Skeletal muscle satellite cell (primary cell): ENCODE measurements around the gene ADCY7.
"Not testable (repeated sequence)": the region's sequence is repeated elsewhere in the genome, so short reads cannot be mapped to it uniquely, and the experiment has no call there.

Experiments
- H3K27me3 ChIP-seq: 2 replicates; pipeline ENCODE4 v1.7.0; 2013; ENCODE audit warnings: low read length; ENCODE audit not compliant: control insufficient read depth, insufficient read depth
- H3K36me3 ChIP-seq: 2 replicates; pipeline ENCODE4 v1.7.0; 2013; ENCODE audit warnings: mild to moderate bottlenecking, control low read depth, low read length; ENCODE audit not compliant: insufficient read depth
- H3K4me1 ChIP-seq: 2 replicates; pipeline ENCODE4 v1.7.0; 2013; ENCODE audit warnings: low read length; ENCODE audit not compliant: control insufficient read depth, insufficient read depth
- H3K4me2 ChIP-seq: 2 replicates; pipeline ENCODE4 v1.7.0; 2013; ENCODE audit warnings: mild to moderate bottlenecking, low read length
- H3K4me3 ChIP-seq: 2 replicates; pipeline ENCODE4 v1.7.0; 2013; ENCODE audit warnings: low read length
- H3K9ac ChIP-seq: 2 replicates; pipeline ENCODE4 v1.7.0; 2013; ENCODE audit warnings: mild to moderate bottlenecking, low read depth, low read length, moderate library complexity
- H3K9me3 ChIP-seq: replicated peaks from 2 replicates; pipeline ENCODE4 v1.7.0; 2013; ENCODE audit warnings: mild to moderate bottlenecking, control low read depth, low read length

ADCY7 gene

DNA sequence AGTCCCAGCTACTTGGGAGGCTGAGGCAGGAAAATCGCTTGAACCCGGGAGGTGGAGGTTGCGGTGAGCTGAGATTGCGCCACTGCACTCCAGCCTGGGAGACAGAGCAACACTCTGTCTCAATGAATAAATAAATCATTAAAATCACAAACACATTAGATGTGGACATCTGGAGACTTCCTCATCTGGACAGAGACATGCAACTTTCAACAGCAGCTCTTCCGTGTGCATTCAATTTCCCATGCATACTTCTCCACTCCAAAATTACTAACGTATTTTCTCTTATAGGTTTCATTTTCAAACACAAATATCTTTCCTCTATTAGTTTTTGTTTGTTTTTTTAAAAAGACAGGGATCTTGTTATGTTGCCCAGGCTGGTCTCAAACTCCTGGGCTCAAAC lies 23.3 kb upstream of the ADCY7 start:
- not testable (repeated sequence) for H3K27me3 ChIP-seq, H3K36me3 ChIP-seq, H3K9ac ChIP-seq, H3K4me3 ChIP-seq, H3K9me3 ChIP-seq, H3K4me2 ChIP-seq
- peaks cover 30% of the 10 kb centered on the region for H3K4me1 ChIP-seq

DNA sequence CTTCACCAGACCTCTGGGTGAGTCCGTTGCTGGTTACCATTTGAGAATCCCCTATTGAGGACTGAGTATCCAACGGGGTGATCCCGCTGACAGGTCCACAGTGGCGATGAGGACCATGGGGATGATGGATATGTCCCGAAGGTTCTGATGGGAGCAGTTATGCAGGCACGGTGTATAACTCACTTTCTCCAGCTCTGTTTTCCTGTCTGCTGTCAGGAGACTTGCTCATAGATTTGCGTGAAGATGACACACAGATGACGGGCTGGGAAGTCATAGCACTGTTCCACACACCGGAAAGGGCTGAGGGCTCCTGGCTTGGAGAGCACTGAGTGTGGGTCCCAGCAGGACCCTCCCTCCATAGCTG lies 22.2 kb upstream of the ADCY7 start:
- H3K27me3 ChIP-seq = no peaks in the 10 kb centered on the region
- H3K4me1 ChIP-seq = peaks cover 40% of the 10 kb centered on the region
- no peaks in the 10 kb centered on the region for H3K9me3 ChIP-seq
- no peak overlapping the region for H3K4me3 ChIP-seq
- H3K4me2 ChIP-seq = peak overlapping the region; percentile 91
- peak overlapping the region; percentile 80 for H3K9ac ChIP-seq
- H3K36me3 ChIP-seq = no peaks in the 10 kb centered on the region

DNA sequence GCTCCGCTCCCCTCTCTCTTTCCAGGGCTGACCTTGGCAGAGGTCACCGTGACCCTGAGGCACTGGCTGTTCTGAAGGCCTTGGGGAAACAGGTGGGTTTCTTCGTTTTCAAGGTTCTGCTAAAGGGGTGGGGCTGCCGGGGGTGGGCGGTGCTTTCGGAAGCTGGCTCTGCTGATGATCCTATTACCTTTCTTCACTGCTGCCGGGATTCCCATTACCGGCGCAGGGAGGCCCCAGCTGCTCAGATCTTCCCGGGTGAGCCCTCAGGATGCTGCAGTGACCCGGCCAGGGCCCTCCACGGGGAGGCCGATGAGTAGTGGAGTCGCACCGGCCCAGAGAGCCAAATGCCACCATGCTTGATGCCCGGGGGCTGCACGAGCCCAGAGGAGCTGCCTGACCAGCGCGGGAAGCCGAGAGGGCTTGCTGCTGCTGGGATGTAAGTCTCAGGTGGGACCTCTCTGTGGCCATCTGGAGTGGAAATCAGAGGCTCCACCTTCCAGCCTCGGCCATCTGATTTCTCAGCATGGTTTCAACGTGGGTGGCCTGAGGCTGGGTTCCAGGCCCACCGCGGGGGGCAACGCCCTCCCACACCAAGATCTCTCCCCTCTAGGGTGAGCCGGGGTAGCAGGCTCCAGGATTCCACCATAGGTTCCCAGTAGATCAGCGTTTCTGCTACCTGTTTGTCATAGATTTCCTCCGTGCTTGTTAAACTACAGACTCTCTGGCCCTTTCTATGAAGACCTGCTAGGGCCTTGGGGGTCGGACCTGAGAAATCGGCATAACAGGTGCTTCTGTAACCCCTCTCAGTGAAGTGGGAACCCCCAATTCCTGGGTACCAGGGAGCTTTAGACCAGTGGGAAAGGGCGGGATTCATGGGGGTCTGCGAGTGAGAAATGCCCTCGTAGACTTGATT lies 21.6 kb upstream of the ADCY7 start:
- Histone ChIP-seq H3K36me3 (no peaks in the 10 kb centered on the region), H3K4me2 (peak overlapping the region; percentile 91), H3K4me3 (peak overlapping the region; percentile 73), H3K9ac (peak overlapping the region; percentile 80), H3K4me1 (peaks cover 44% of the 10 kb centered on the region), H3K27me3 (no peaks in the 10 kb centered on the region), H3K9me3 (no peaks in the 10 kb centered on the region)

DNA sequence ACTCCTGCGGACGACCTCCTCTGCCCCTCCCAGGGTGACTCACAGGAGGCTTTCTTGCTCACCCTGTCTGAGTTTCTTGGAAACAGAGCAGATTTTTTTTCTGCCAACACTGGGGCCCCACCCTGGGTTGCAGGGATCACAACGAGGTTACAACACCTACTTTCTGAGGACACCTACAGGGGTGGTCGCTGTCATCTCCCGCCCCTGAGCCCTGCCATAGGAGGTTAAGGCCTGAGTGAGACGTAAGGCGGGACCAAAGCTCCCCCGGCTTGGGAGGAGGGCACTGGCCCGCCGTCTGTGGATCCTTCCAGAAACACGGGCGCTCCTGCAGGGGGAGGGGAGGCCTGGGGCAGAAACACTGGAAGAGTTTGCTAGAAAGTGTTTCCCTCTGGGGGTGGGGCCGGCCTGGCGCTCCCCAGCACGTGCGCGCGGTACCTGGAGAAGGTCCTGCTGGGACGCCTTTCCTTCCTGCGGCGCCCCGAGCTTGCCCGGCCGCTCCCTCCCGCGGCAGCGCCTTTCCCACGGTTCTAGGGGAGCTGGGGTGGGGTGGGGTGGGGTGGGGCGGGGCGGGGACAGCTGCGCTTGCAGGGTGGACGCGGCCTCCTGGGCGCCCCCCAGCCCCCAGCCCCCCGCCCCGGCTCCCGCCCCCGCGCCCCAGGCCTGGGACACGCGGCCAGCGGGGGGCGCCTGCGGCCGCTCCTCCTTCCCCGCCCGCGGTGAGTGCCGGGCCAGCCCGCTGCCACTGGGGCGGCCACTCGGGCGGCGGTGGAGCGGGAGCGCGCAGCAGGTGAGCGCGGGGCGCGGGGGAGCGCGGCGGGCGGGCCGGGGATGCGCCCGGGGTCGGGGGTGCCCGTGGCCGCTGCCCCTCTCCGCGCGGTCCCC lies 20.7 kb upstream of the ADCY7 start:
- Histone ChIP-seq H3K9ac (peak overlapping the region; percentile 94), H3K36me3 (no peaks in the 10 kb centered on the region), H3K4me2 (peak overlapping the region; percentile 91), H3K9me3 (no peaks in the 10 kb centered on the region), H3K4me3 (peak overlapping the region; percentile 88), H3K4me1 (peaks cover 51% of the 10 kb centered on the region), H3K27me3 (no peaks in the 10 kb centered on the region)

DNA sequence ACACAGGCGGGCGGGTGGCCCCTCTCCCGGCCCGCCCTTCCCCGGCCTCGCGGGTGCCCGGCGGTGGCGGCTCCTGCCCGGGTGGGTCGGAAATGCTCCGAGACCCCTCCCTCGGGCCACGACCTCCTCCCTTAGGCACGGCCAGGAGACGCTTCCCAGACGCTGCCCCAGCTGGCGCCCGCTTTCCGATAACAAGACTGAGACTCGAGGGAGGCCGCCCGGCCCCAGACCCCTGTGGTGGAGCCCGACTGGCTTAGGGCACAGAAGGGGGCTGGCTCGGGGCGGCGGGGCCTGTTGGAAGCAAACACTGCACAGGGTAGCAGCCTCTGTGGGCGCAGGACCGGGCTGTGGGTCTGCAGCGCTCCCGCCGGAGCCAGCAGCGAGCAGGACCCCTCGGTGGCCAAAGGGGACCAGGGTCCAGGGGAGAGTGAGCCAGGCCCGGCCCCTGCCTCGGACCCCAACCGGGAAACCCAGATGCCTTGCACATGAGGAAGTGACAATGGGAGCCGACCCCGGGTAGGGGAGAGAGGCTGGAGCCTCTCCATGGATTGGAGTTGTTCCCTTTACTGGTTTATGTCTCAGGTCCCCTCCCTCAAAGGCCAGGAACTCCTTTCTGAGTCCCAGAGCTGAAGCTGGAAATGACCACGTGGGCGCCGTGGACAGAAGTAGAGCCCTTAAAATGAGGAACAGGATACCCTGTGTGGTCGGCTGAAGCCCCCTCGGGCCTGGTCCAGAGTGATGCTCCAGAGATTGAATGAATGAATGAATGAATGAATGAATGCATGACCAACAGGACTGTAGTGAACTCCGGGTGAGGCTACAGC lies 19.8 kb upstream of the ADCY7 start:
- peak overlapping the region; percentile 88 for H3K4me3 ChIP-seq
- peak overlapping the region; percentile 84 for H3K4me2 ChIP-seq
- no peaks in the 10 kb centered on the region for H3K36me3 ChIP-seq
- peaks cover 56% of the 10 kb centered on the region for H3K4me1 ChIP-seq
- peak overlapping the region; percentile 94 for H3K9ac ChIP-seq
- no peaks in the 10 kb centered on the region for H3K9me3 ChIP-seq
- no peaks in the 10 kb centered on the region for H3K27me3 ChIP-seq

DNA sequence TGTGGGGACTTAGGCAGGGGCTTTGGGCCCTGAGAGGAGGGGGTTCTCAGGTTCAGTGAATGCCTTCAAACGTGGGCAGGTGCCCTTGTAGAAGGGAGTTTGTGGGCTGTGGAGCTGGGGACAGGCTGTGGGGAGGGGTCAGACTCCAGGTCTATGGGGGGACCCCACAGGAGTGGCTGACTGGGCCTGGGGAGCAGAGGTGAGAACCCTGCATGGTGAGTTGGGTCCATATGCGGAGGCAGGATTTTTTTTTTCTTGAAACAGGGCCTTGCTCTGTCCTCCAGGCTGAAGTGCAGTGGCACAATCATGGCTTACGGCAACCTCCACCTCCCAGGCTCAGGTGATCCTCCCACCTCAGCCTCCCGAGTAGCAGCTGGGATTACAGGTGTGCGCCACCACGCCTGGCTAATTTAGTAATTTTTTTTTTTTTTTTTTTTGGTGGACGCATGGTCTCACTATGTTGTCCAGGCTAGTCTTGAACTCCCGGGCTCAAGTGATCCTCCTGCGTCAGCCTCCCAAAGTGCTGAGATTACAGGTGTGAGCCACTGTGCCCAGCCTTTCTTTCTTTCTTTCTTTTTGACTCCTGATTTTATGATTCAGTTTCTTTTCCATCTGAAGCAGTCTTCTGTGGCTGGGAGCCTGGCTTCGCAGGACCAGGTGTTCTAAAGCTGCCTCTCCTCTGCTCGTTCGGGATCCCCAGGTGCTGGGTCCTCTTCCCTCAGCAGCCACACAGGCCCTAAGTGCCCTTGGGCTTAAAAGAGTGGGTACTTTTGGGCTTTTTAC lies 19.0 kb upstream of the ADCY7 start:
- H3K9ac ChIP-seq = peak overlapping the region; percentile 94
- peaks cover 64% of the 10 kb centered on the region for H3K4me1 ChIP-seq
- no peaks in the 10 kb centered on the region for H3K36me3 ChIP-seq
- H3K4me2 ChIP-seq = peak overlapping the region; percentile 84
- peak overlapping the region; percentile 88 for H3K4me3 ChIP-seq
- H3K27me3 ChIP-seq = no peaks in the 10 kb centered on the region
- H3K9me3 ChIP-seq = no peaks in the 10 kb centered on the region

DNA sequence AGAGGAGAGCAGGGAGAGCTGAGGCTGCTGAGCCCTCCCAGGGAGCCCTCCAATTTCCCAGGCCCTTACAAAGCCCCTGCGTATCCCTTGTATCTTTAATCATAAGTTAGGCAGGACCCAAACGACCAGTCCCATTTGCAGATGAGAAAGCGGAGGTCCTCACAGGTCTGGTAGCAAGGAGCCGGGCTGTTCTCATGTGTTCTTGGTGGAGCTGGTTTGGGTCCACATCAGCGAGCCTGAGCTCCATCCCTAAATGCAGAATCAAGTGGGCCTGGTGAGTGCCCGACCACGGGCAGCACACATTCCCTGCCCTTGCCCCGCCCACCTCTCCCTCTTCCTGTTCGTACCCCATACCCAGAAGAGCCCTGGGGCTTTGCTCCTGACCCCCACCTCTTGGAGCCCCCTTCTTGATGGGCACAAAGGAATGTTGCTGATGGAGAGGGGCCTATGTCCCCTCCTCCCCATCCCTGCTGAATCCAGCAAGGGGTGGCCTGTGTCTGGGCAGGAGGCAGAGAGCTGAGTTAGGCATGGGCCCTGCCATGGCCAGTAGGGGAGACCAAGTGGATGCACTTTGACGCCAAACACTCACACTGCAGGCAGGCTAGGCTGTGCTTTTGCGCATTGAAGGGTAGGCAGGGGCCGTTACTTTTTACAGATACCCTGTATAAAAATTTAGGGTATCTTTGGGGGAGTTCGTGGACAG lies 18.3 kb upstream of the ADCY7 start:
- Histone ChIP-seq H3K4me2 (peak overlapping the region; percentile 84), H3K27me3 (no peaks in the 10 kb centered on the region), H3K36me3 (no peaks in the 10 kb centered on the region), H3K9me3 (no peaks in the 10 kb centered on the region), H3K4me1 (peaks cover 72% of the 10 kb centered on the region), H3K9ac (peak overlapping the region; percentile 30), H3K4me3 (peak overlapping the region; percentile 45)

DNA sequence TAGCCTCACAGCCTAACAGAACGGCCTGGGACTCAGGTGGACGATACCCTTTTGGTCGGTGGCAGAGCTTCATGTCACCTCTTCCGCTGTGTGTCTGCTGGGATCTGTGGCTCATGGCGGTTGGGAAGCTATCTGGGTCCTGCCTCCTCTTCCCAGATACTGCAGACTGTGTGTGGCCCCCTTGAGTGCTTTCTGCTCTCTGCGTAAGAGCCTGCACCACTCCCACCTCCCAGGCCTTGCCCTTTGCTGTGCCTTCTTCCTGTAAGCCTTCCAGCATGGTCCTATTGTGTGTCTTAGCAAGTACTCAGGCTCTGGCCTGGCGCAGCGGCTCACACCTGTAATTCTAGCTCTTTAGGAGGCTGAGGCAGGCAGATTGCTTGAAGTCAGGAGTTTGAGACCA lies 17.5 kb upstream of the ADCY7 start:
- Histone ChIP-seq H3K4me2 (peak overlapping the region; percentile 84), H3K4me3 (no peak overlapping the region), H3K9ac (peak overlapping the region; percentile 24), H3K36me3 (no peaks in the 10 kb centered on the region), H3K4me1 (peaks cover 79% of the 10 kb centered on the region), H3K9me3 (no peaks in the 10 kb centered on the region), H3K27me3 (no peaks in the 10 kb centered on the region)

DNA sequence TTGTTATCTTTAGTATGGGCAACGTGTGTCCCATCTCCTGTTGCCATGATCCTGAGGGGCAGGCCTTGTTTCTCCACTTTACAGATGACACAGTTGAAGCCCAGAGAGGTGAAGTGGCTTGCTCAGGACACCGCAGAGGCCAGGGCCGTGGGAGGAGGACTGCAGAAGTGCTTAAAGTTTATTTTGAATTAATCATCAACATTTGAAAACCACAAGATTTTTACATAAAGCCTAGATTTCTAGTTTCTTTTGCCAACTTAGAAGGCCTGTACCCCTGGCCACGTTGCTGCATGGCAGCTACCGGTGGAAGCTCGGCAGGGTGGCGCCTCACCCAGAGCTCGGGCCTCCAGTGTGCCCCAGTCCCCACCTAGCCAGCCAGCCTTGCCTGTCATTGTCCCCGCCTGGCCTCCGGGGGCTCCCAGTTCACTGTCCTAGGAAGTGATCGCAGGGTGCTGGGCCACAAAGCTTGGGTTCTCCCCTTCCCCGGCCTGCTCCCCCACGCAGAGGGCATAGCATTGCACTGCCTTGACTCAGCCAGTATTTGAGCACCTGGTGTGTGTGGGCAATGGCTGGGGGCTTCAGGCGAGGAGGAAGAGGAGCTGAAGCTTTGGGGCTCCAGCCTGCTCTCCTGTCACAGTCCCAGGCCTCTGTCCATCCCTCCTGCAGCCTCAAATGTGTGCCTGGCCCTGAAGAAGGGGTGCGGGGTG lies 14.8 kb upstream of the ADCY7 start:
- Histone ChIP-seq H3K4me2 (peak overlapping the region; percentile 79), H3K27me3 (no peaks in the 10 kb centered on the region), H3K4me1 (peaks cover 67% of the 10 kb centered on the region), H3K4me3 (peak overlapping the region; percentile 39), H3K36me3 (no peaks in the 10 kb centered on the region), H3K9me3 (no peaks in the 10 kb centered on the region), H3K9ac (peak overlapping the region; percentile 81)
